Ramos (cell line): Measurements from ENCODE around the gene TRAPPC12.
"Not testable (repeated sequence)": the region's sequence is repeated elsewhere in the genome, so short reads cannot be mapped to it uniquely, and the experiment has no call there.

Source experiments
- in situ Hi-C: fragments of 300-500 bp; cut with MboI; formaldehyde crosslinking; loops from one replicate; pipeline ENCODE4 v1.14.3; 2022; ENCODE audit warnings: low sequenced_read_pairs; ENCODE audit not compliant: unreplicated experiment

TRAPPC12 gene

GRCh38 chr2:3368261-3368722 is 11.2 kb upstream of the TRAPPC12 start:
- in situ Hi-C loops = no loop called here

DNA sequence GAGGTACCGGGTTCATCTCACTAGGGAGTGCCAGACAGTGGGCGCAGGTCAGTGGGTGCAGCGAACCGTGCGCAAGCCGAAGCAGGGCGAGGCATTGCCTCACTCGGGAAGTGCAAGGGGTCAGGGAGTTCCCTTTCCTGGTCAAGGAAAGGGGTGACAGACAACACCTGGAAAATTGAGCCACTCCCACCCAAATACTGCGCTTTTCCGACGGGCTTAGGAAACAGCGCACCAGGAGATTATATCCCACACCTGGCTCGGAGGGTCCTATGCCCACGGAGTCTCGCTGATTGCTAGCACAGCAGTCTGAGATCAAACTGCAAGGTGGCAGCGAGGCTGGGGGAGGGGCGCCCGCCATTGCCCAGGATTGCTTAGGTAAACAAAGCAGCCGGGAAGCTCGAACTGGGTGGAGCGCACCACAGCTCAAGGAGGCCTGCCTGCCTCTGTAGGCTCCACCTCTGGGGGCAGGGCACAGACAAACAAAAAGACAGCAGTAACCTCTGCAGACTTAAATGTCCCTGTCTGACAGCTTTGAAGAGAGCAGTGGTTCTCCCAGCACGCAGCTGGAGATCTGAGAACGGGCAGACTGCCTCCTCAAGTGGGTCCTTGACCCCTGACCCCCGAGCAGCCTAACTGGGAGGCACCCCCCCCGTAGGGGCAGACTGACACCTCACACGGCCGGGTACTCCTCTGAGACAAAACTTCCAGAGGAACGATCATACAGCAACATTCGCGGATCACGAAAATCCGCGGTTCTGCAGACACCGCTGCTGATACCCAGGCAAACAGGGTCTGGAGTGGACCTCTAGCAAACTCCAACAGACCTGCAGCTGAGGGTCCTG is 9.9 kb upstream of the TRAPPC12 start:
- in situ Hi-C loops = not testable (repeated sequence)

DNA sequence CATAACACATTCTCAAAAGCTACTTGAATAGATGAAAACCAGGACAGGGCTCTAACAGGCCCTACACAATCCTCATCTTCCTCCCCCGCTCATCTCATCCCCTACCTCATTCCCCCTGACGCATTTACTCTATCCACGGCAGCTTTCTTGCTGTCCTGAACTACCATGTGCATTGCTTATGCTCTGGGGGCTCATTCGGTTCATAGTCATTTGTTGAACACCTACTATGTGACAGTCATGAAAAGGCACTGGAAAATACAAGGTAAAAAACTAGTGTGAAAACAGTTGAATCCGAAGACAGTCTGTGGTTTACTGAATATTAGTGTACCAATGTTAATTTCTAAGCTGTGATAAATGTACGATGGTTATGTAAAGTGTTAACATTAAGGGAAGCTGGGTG is 2.7 kb upstream of the TRAPPC12 start:
- in situ Hi-C loops = no loop called here

DNA sequence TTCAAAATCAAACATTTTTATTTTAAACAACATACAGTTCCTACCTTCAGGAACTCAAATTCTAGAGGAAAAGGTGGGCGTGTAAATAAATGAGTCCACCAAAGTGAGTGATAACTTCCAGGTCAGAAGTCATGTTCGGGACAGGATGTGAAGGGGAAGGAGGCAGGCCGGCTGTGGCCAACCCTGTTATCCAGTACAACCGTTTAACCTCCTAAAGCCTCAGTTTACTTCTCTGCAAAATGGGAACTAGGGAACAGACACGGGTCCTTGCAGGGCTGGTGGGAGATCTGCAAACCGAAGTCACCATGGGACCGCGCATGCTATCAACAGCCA is 2.2 kb upstream of the TRAPPC12 start:
- in situ Hi-C loops = no loop called here

GRCh38 chr2:3377612-3378432 is 1.7 kb upstream of the TRAPPC12 start, which contains the start of gene EIPR1:
TSS of gene EIPR1 (minus strand) at chr2:3377818. CDS start at chr2:3377689, 129 bp downstream.
- in situ Hi-C loops = no loop called here

DNA sequence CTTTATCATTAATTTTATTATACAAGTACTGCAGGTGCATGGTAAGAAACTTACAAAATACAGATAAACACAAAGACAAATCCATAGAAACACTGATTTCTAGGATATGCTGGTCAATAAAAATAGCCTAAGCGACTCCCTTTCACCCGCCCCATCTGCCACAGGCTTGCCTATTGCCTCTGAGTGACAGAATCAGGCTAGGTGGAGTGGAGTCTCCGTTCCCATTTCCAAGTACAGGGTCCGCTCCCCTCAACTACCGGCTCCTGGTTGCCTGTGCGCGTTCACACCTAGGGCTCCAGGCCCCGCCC is 201 bp upstream of the TRAPPC12 start:
- in situ Hi-C loops = no loop called here

DNA sequence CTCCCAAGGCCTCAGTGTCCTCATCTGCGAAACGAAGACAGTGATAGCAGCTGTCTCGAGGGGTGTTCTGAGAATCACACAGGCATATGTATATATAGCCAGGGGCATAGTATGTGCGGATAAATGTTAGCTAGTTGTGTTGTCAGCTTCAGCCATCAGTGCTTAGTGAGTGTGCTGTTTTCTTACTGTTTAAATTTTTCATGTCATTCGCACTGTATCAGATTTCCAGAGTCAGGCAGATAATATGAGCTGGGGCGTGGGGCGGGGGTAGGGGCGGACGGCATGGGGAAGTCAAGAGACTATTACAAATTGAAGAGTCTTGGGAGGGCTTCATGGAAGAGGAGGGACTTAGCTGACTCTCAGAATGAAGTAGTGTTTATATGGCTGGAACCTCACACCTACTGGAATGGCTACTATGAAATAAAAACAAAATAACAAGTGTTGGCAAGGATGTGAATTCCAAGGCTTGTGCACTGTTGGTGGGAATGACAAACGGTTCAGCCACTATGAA is 7.0 kb downstream of the TRAPPC12 start:
- in situ Hi-C loops = no loop called here

- in situ Hi-C loops = no loop called here
Measured at GRCh38 chr2:3387011-3387410, 7.5 kb downstream of the TRAPPC12 start.

DNA sequence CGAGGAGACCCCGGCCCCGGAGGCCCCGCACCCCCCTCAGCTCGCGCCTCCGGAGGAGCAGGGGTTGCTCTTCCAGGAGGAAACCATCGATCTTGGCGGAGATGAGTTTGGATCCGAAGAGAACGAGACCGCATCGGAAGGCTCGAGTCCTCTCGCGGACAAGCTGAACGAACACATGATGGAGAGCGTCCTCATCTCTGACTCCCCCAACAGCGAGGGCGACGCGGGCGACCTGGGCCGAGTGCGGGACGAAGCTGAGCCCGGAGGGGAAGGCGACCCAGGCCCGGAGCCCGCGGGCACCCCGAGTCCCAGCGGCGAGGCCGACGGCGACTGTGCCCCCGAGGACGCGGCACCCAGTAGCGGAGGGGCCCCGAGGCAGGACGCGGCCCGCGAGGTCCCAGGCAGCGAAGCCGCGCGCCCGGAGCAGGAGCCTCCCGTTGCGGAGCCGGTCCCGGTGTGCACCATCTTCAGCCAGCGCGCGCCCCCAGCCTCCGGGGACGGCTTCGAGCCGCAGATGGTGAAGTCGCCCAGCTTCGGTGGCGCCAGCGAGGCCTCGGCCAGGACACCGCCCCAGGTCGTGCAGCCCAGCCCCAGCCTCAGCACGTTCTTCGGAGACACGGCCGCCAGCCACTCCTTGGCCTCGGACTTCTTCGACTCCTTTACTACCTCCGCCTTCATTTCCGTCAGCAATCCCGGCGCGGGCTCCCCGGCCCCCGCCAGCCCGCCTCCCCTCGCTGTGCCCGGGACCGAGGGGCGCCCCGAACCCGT is 8.3 kb downstream of the TRAPPC12 start:
- in situ Hi-C loops = no loop called here

- in situ Hi-C loops = no loop called here
Measured at GRCh38 chr2:3388412-3388738, 8.9 kb downstream of the TRAPPC12 start.

DNA sequence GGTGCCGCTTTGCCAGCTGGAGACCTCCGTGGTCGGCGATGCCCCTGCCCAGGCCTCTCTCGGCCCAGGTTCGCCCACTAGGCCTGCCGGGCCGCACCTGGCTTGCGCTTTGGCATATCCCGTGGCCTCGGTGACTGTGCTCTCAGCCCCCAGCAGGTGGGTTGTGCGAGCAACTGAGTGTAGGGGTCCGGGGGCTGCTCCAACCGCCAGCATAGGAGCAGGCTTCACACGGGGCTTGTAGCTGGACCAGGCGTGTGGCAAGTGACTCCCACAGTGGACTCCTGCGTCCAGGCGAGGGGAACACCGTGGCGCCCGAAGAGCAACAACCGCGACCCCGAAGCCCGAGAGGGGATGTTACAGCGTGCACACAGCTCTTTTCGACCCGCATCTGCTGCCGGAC is 9.7 kb downstream of the TRAPPC12 start:
- in situ Hi-C loops = no loop called here

DNA sequence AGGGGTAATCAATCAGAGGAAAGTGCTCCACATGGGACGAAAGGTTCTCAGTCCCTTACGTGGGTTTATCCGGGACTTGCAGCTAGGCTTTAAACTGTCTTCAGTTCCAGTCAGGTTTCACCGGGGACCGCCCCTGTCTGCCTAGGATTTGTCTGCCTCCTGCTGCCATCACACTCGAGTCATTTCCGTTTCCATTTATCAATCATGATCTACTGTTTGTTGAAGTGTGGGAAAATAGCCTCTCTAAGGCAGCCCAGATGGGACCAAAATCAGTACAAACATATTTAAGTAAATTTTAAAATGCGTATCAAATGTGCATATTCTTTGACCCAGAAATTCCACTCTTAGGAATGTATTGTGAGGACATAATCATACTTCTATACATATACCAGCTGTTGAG is 10.5 kb downstream of the TRAPPC12 start:
- in situ Hi-C loops = no loop called here

- in situ Hi-C loops = no loop called here
Measured at GRCh38 chr2:3392216-3392615, 12.7 kb downstream of the TRAPPC12 start.

DNA sequence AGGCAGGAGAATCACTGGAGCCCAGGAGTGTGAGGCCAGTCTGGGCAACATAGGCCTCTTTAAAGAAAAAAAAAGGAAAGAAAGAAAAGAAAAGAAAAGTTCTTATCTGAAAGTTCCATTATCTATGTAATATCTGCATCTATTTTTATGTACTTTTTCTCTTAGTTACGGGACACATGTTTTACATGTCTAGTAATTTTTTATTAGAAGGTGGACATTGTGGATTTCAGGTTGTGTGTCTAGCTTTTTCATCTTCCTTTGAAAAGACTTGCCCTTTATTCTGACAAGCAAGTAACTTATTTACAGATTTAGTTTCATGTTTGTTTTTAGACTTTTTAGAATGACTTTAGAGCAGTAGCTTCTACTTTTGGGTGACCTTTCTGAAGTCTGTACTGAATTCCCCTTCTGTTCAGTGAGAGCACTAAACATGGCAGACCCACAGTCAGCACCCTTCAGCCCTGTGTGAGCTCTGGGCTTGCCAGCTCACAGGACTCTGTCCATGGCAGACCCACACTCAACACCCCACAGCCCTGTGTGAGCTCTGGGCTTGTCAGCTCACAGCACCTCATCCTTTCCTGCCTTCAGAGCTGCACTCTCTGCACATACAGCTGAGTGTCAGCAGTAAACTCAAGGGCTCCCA is 17.5 kb downstream of the TRAPPC12 start:
- in situ Hi-C loops = no loop called here

GRCh38 chr2:3398857-3399256 is 19.4 kb downstream of the TRAPPC12 start:
- in situ Hi-C loops = no loop called here

DNA sequence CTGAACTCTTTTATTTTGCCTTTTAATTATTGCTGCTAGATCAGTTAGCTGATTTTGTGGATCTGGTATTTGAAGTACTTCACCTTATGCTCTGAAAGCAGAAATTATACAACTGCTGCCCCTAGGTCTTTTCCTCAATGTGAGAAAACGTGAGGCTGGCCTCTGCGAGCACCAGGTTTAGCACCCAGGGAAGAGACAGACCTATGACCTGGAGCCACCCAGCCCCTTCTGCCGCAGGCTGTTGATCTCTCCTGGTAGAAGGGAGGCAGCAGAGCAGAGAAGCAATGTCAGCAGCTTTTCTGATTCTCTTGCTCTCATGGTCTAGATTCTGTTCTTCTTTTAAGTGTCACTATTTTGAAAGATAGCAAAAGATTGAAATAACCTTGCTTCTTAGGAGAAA is 19.9 kb downstream of the TRAPPC12 start:
- in situ Hi-C loops = no loop called here

DNA sequence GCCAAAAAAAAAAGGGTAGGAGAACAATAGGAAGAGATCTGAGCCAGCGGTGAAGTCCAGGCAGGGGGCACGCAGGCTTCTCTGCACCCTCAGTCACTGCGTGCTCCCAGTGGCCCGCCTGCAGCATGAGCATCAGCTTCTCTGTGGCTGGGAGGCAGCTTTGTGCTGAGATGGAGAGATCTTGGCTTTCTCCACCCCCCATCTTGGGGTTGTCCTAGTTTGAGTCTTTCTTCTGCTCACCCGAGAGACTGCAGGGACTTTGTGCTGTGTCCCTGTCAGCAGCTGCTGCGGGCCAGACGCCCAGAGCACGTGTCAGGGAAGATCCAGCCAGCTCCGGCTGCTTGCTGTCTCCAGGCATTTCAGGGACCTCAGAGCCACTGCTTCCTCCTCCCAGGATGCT is 20.3 kb downstream of the TRAPPC12 start:
- in situ Hi-C loops = no loop called here

GRCh38 chr2:3403587-3404334 is 24.3 kb downstream of the TRAPPC12 start:
- in situ Hi-C loops = no loop called here

- in situ Hi-C loops = no loop called here
Measured at GRCh38 chr2:3404349-3404894, 24.9 kb downstream of the TRAPPC12 start.
